GM10266 (cell line): ENCODE data around the gene UBE2E2.

Source experiments
- DNase-seq: peaks from one replicate; pipeline ENCODE4 v3.0.0; 2012; ENCODE audit errors: extremely low spot score
- TF ChIP-seq, protein P1 (sequence below): IDR thresholded peaks from 2 replicates; pipeline ENCODE4 v1.5.1; 2012; ENCODE audit warnings: mild to moderate bottlenecking, low read depth; ENCODE audit not compliant: control insufficient read depth, insufficient read depth; ENCODE audit errors: missing control alignments

UBE2E2 gene

DNA sequence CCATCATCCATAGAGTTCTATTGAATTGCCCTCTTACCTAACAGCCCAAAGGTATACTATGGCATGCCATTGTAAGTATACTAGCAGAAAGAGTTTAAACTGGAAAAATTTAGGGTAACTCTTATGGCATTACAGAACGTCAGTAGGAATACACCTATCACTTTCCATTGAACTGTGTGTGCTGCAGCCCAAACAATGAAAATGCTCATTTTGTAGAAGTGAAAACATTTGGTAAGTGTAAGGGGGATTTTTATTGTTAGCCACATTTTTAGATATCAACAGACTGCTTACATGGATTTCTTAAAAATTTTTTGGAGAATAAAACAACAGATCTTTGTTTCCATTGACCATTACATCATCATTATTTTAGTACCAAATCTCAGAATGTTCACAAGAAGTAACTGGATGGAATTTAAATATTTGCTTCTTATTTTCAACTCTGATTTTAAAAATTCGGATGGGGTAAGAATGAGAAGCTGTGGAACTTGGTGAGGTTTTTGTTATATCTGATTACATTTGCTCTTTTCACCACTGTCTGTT is 245.9 kb downstream of the UBE2E2 start:
- no peak for DNase-seq
- TF ChIP-seq, protein P1, sequence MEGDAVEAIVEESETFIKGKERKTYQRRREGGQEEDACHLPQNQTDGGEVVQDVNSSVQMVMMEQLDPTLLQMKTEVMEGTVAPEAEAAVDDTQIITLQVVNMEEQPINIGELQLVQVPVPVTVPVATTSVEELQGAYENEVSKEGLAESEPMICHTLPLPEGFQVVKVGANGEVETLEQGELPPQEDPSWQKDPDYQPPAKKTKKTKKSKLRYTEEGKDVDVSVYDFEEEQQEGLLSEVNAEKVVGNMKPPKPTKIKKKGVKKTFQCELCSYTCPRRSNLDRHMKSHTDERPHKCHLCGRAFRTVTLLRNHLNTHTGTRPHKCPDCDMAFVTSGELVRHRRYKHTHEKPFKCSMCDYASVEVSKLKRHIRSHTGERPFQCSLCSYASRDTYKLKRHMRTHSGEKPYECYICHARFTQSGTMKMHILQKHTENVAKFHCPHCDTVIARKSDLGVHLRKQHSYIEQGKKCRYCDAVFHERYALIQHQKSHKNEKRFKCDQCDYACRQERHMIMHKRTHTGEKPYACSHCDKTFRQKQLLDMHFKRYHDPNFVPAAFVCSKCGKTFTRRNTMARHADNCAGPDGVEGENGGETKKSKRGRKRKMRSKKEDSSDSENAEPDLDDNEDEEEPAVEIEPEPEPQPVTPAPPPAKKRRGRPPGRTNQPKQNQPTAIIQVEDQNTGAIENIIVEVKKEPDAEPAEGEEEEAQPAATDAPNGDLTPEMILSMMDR: no peak

DNA sequence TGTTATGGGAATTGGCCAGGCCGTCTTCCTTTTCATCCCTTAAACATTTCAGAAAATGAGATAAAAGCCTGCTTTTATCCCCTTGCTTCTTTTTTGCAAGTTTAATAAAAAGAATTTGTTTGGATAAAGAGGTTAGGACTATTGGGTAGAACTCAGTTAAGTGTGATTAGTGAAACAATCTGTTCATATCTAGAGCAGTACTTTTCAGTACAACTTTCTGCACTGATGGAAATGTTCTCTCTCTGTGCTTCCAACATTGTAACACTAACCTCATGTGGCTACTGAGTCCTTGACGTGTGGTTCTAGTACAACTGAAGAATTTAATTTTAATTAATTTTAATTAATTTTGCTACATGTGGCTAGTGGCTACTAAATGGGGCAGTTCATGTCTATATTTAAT is 246.9 kb downstream of the UBE2E2 start:
- no peak for DNase-seq
- TF ChIP-seq, protein P1: no peak

DNA sequence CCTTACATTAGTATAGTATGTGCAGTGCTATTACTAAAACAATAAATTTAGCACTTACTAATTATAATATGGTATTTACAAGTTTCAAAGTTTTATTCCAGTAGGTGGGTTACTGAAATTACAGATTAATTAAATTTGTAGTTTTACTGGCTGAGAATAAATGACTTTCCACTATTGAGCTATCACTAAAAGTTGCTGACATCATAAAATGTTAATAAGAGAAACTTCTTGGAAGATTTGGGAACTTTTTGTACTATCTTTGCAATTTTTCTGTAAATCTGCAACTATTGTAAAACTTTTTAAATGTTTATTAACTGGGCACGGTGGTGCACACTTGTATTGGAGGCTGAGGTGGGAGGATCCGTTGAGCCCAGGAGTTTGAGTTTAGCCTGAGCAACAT is 247.7 kb downstream of the UBE2E2 start:
- TF ChIP-seq, protein P1: no peak
- DNase-seq: no peak

DNA sequence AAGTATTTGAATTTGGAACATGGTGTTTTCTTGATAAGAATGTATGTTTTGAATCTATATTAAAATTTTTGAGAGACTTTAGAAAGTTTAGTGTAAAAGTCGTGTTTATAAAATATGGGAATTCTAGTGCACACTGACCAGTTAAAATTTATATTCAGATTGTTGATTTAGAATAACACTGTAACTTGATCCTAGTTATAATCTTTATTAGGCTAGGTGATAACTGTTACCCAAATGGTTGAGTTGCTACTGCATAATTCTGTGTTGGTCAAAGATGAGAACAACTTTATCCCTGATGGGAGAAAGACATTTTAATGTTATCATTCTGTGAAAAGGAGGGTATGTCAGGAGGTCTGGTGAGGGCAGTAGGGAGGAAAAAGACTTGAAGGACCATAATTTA is 249.3 kb downstream of the UBE2E2 start:
- TF ChIP-seq, protein P1: no peak
- DNase-seq: no peak

DNA sequence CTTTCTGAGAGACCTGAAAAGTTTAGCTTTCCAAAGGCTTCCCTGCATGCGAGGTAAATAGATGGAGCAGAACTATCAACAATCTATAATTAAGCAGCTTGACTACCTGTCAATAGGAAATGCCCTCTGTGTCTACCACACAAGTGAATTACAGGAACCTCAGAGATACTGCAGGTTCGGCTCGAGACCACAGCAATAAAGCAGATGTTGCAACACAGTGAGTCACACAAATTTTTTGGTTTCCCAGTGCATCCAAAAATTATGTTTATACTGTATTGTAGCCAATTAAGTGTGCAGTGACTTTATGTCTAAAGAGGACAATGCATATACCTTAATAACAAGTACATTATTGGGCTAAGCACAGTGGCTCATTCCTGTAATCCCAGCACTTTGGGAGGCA is 252.0 kb downstream of the UBE2E2 start:
- TF ChIP-seq, protein P1: no peak
- DNase-seq: no peak

DNA sequence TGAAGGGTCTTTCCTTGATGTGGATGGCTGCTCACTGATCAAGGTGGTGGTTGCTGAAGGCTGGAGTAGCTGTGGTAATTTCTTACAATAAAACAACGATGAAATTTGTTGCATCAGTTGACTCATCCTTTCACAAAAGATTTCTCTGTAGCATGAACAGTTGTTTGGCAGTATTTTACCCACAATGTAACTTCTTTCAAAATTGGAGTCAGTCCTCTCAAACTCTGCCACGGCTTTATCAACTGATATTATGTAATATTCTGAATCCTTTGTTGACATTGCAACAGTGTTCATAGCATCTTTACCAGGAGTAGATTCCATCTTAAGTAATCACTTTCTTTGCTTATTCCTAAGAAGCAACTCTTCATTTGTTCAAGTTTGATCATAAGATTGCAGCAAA is 252.6 kb downstream of the UBE2E2 start:
- TF ChIP-seq, protein P1: no peak
- no peak for DNase-seq

DNA sequence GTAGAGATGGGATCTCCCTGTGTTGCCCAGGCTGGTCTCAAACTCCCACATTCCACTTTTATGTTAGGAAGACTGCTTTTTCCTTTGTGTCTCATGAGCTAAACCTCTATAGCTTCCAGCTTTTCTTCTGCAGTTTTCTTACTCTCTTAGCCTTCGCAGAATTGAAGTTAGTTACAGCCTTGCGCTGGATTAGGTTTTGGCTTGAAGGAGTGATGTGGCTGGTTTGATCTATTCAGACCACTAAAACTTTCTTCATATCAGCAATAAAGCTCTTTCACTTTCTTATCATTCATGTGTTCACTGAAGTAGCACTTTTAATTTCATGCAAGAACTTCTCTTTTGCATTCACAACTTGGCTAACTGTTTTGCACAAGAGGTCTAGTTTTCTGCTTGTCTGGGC is 254.6 kb downstream of the UBE2E2 start:
- TF ChIP-seq, protein P1: no peak
- DNase-seq: no peak
